ENCODE measurements around the gene SLC35E2B. TPM values are rescaled to one million over a fixed set of nuclear protein-coding genes. Genes with fewer than 3 reads are reported as not detected.
"Not testable (repeated sequence)": the region's sequence is repeated elsewhere in the genome, so short reads cannot be mapped to it uniquely, and the experiment has no call there.

Gene SLC35E2B
- total RNA-seq, 1 donor from 2014 or later = 45.1 TPM

- H3K79me2 ChIP-seq (ENCODE audit: insufficient read depth, low read length); H3K36me3 Mint-ChIP-seq (ENCODE audit: low read depth, unreplicated experiment); H3K27me3 Mint-ChIP-seq (ENCODE audit: low read depth, unreplicated experiment); H3K4me2 ChIP-seq (ENCODE audit: low read length); H3K9ac ChIP-seq (ENCODE audit: low read length); H2AFZ ChIP-seq (ENCODE audit: low read depth, low read length); H3K4me1 Mint-ChIP-seq (ENCODE audit: low read depth, unreplicated experiment); H4K20me1 ChIP-seq (ENCODE audit: insufficient read depth, low read length); H3K9me3 Mint-ChIP-seq (ENCODE audit: unreplicated experiment); H3K27me3 ChIP-seq (ENCODE audit: insufficient read depth, low read length); DNase-seq (ENCODE audit: low read depth); H3K4me3 Mint-ChIP-seq (ENCODE audit: unreplicated experiment); H3K27ac Mint-ChIP-seq (ENCODE audit: unreplicated experiment); H3K27ac ChIP-seq (ENCODE audit: low read depth, low read length); H3K9me3 ChIP-seq (ENCODE audit: insufficient read depth, low read depth, low read length); H3K4me3 ChIP-seq (ENCODE audit: insufficient read depth, low read depth, low read length); H3K4me1 ChIP-seq (ENCODE audit: insufficient read depth, low read length); H3K36me3 ChIP-seq (ENCODE audit: insufficient read depth, low read length): not testable (repeated sequence)
- peak; percentile 69 for FAIRE-seq
Observed at GRCh38 chr1:1728308-1729005, 35.9 kb upstream of the SLC35E2B start.

GRCh38 chr1:1727131-1727651, 34.6 kb upstream of the SLC35E2B start:
- H3K9me3 ChIP-seq (ENCODE audit: insufficient read depth, low read depth, low read length); H3K4me3 ChIP-seq (ENCODE audit: insufficient read depth, low read depth, low read length); H3K27me3 Mint-ChIP-seq (ENCODE audit: low read depth, unreplicated experiment); H3K4me1 Mint-ChIP-seq (ENCODE audit: low read depth, unreplicated experiment); H3K27ac ChIP-seq (ENCODE audit: low read depth, low read length); H3K4me1 ChIP-seq (ENCODE audit: insufficient read depth, low read length); H4K20me1 ChIP-seq (ENCODE audit: insufficient read depth, low read length); H3K36me3 ChIP-seq (ENCODE audit: insufficient read depth, low read length); DNase-seq (ENCODE audit: low read depth); H3K79me2 ChIP-seq (ENCODE audit: insufficient read depth, low read length); H3K9me3 Mint-ChIP-seq (ENCODE audit: unreplicated experiment); H3K27ac Mint-ChIP-seq (ENCODE audit: unreplicated experiment); H3K36me3 Mint-ChIP-seq (ENCODE audit: low read depth, unreplicated experiment); H3K9ac ChIP-seq (ENCODE audit: low read length); FAIRE-seq; H2AFZ ChIP-seq (ENCODE audit: low read depth, low read length); H3K4me3 Mint-ChIP-seq (ENCODE audit: unreplicated experiment); H3K27me3 ChIP-seq (ENCODE audit: insufficient read depth, low read length): not testable (repeated sequence)
- peak overlapping the region; percentile 22 for H3K4me2 ChIP-seq (ENCODE audit: low read length)

- H2AFZ ChIP-seq (ENCODE audit: low read depth, low read length); H3K27ac ChIP-seq (ENCODE audit: low read depth, low read length); H3K27me3 Mint-ChIP-seq (ENCODE audit: low read depth, unreplicated experiment); H3K4me1 Mint-ChIP-seq (ENCODE audit: low read depth, unreplicated experiment); H3K4me3 ChIP-seq (ENCODE audit: insufficient read depth, low read depth, low read length); H3K36me3 Mint-ChIP-seq (ENCODE audit: low read depth, unreplicated experiment); H3K9me3 Mint-ChIP-seq (ENCODE audit: unreplicated experiment); DNase-seq (ENCODE audit: low read depth); H3K36me3 ChIP-seq (ENCODE audit: insufficient read depth, low read length); H3K9ac ChIP-seq (ENCODE audit: low read length); H3K4me1 ChIP-seq (ENCODE audit: insufficient read depth, low read length); FAIRE-seq; H4K20me1 ChIP-seq (ENCODE audit: insufficient read depth, low read length); H3K4me2 ChIP-seq (ENCODE audit: low read length); H3K4me3 Mint-ChIP-seq (ENCODE audit: unreplicated experiment); H3K9me3 ChIP-seq (ENCODE audit: insufficient read depth, low read depth, low read length); H3K27ac Mint-ChIP-seq (ENCODE audit: unreplicated experiment); H3K27me3 ChIP-seq (ENCODE audit: insufficient read depth, low read length): not testable (repeated sequence)
- H3K79me2 ChIP-seq (ENCODE audit: insufficient read depth, low read length) = peaks cover 11% of the 10 kb centered on the region
Observed at GRCh38 chr1:1726088-1726487, 33.5 kb upstream of the SLC35E2B start.

GRCh38 chr1:1724035-1724864, 31.7 kb upstream of the SLC35E2B start, which contains the start of gene CDK11A:
TSS of gene CDK11A (minus strand) at chr1:1724357. CDS start at chr1:1722818, 1,539 bp downstream.
- Histone ChIP-seq H3K4me2 (ENCODE audit: low read length) (peak within 1 kb of the TSS; percentile 69), H3K9ac (ENCODE audit: low read length) (peak within 1 kb of the TSS; percentile 89), H3K4me3 (ENCODE audit: insufficient read depth, low read depth, low read length) (peak within 1 kb of the TSS; percentile 67), H3K27ac (ENCODE audit: low read depth, low read length) (peak within 1 kb of the TSS; percentile 65), H2AFZ (ENCODE audit: low read depth, low read length) (peak within 1 kb of the TSS; percentile 41), H3K79me2 (ENCODE audit: insufficient read depth, low read length) (peaks cover 16% of the 10 kb centered on the region)
- H3K36me3 Mint-ChIP-seq (ENCODE audit: low read depth, unreplicated experiment); H3K9me3 ChIP-seq (ENCODE audit: insufficient read depth, low read depth, low read length); H3K4me1 Mint-ChIP-seq (ENCODE audit: low read depth, unreplicated experiment); H3K36me3 ChIP-seq (ENCODE audit: insufficient read depth, low read length); H3K9me3 Mint-ChIP-seq (ENCODE audit: unreplicated experiment); H3K27me3 ChIP-seq (ENCODE audit: insufficient read depth, low read length); H3K4me1 ChIP-seq (ENCODE audit: insufficient read depth, low read length); H3K27me3 Mint-ChIP-seq (ENCODE audit: low read depth, unreplicated experiment); FAIRE-seq; H4K20me1 ChIP-seq (ENCODE audit: insufficient read depth, low read length): not testable (repeated sequence)
- peak; percentile 20 for TF ChIP-seq CTCF (IDR thresholded peaks at IDR 0.05; ENCODE audit: insufficient read depth, low read depth, low read length)
- DNase-seq (ENCODE audit: low read depth) = peak; percentile 99
- peak within 1 kb of the TSS; percentile 92 for H3K4me3 Mint-ChIP-seq (ENCODE audit: unreplicated experiment)
- H3K27ac Mint-ChIP-seq (ENCODE audit: unreplicated experiment) = peak within 1 kb of the TSS; percentile 94
